Kidney tubule cell (primary cell): Measurements from ENCODE around the gene FAM107A.
A peak's percentile ranks its signal among the peaks of the same experiment; 100 is the strongest.

ENCODE experiments used
- DNase-seq: peaks from one replicate; pipeline ENCODE4 v3.0.0-alpha.2; 2018; ENCODE audit warnings: low spot score

The FAM107A gene, protein sequence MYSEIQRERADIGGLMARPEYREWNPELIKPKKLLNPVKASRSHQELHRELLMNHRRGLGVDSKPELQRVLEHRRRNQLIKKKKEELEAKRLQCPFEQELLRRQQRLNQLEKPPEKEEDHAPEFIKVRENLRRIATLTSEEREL

DNA sequence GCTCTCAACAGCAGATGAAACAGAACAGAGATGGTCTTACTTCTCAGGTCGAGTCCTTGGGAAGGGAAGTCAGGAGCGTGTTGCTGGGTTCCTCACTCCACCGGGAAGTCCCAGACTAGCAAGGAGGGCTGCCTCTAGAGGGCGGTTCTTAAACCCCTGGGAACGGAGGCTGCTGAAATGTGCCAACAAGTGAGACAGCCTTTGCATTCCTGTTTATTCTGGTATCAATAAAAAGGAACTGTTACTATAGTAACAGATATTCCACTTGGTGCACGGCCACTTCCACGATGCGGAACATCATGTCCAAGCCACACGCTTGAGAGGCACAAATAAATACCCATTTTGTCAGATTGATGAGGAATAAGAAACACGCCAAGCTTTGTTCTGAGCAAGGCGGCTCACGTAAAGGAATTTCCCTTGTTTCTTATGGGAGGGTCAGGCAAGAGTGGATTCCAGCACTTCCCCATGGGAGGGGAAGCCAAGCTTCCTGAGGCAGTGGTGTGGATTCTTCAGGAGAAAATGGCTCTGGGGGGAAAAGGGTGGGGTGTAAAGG lies at the start of gene FAM107A:
FAM107A (minus strand) TSS at position 123 of the 553 bp plus-strand sequence. CDS start 7,531 bp downstream, outside the sequence.
- peak; percentile 64 for DNase-seq

DNA sequence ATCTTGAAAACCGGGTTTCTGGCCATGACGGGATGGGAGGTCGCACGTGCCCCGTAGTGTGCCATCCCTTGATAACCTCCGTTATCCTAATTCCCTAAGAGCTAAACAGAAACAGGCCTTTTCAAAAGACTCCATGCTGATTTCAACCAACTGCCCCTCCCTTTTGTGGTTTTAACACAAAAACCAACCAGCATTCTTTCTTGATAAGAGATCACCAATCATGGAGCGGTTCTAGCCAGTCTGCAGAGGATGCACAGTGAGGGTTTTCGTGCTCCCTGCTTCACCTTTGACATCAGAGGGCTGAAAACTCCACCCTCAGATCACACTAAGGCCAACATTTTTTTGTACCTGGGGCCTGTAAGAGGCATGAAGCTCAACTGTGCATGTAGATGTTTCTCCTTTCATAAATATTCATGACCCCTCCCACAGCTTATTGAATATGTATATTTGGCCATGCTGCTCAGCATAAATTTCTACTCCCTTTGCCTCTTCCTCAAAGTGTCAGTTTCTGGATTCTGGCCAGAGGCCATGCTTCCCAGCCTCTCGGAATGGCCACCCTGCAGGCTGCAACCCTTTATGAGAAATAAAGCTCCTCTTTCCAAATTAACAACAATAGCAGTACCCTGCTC lies 48.1 kb upstream of the FAM107A start:
- DNase-seq, result no peak

DNA sequence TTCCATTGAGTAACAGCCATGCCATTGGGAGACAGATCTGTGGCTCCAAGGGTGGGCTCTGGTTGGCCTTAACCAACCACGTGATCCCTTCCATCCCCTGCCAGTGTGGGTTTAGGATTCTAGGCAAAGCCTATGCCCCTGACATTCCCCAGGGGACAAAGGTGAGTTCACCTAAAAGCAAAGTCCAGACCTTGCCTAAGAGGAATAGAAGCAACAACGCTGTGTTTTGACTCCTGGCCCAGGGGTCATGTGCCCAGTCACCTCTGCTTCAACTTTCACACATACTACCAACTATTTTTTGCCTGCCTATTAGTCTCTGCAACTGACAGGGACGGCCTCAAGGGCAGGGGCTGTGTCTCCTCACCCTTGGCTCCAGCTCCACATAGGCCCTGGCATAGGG lies 47.4 kb upstream of the FAM107A start:
- DNase-seq, result no peak

DNA sequence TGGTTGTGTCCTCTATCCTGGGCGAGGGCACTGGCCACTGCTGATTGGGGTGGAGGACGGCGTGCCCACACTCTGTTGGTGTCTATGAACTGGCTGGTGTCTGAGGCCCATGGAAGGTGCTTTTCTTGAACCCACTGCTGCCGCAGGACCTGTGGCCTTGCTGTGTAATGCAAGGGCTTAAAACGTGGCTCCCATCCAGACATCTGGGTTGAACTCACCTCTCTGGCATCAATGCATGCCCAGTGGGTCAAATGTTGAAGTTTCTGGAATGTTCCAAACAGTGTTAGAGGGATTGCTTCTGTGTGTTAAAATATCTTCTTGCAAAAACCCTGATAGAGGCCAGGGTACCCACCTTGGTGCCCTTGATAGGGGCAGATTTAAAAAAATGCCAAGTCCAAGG lies 46.8 kb upstream of the FAM107A start:
- DNase-seq, result no peak

DNA sequence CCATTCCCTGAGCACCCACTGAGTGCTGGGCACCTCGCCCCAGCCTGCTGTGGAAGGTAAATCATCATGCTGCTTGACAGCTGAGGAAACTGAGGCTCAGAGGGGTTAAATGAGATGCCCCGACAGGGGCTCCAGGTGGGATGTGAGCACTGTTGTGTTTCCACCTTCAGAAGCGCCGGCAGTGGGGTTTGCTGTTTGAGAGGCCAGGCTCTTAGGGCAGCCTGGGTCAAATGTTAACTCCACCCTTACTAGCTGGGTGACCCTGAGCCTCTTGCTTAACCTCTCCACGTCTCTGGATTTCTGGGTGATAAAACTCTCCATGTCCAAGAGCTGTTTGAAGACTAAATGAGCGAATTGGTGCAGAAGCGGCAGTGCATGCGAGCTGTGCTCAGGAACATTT lies 46.3 kb upstream of the FAM107A start:
- no peak for DNase-seq

DNA sequence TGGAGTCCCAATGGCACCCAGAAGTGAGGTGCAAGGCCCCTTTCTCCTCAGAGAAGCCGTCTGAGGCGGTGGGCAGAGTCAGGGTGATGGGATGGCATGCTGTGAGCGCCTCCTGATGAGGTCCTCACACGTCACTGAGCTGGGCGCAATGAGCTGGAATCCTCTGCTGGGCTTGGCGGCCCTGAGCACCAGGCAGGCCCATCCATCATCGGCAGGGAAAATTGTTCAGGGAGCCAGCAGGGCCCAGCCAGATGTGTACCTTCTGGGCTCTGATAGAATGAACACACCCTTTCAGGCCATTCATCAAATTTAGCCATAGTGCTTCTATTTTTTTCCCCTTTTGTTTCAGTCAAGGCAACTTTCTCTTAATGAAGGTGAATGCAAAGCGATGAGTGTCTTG lies 45.7 kb upstream of the FAM107A start:
- DNase-seq, result no peak

DNA sequence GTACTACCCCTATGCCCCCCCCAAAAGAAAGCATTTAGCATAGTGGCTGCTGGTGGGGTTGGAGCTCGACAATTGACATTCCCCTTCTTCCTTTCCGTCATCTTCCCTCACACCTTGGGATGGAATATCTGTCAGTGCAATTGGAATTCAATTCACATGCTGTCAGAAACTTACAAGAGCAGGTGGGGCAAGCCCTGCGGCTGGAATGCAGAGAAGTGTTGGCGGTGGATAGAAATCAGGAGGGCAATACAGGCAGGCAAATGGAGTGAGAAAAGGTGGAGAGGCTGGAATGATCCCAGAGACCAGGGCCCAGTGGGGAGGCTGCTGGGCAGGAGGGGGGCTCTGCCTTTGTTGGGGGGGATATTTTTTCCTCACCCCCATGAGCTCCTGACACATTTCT lies 45.2 kb upstream of the FAM107A start:
- no peak for DNase-seq

DNA sequence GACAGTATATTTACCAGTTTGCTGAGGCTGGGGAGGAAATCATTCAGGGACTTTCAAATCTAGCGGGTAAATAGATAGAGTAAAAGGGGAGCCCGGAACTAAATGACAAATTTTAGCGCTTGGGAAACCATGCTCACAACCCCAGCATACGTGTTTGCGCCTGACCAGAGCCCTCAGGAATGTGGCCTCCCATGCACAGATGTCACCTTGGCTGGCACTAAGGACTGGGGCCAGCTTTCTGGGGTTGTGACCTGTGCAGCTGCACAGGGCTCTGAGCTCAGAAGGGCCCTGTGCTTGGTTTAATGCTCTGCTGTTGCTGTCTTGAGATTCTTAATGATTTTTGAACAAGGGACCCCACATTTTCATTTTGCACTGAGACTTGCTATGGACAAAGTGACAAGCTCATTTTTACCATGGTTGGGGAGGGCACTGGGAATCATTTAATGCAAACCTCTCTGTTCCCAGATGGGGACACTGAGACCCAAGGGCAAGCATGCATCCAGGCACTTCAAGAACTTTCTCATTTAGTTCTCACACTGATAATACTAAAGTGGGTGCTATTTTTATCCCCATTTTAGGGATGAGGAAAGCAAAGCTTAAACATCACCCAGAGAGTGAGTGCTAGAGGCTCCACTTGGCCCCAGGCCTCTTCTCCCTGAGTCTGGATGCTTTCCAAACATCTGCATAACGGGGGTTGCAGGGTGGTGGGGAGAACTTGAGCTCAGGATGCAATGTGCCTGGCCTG lies 44.1 kb upstream of the FAM107A start:
- peak; percentile 54 for DNase-seq

DNA sequence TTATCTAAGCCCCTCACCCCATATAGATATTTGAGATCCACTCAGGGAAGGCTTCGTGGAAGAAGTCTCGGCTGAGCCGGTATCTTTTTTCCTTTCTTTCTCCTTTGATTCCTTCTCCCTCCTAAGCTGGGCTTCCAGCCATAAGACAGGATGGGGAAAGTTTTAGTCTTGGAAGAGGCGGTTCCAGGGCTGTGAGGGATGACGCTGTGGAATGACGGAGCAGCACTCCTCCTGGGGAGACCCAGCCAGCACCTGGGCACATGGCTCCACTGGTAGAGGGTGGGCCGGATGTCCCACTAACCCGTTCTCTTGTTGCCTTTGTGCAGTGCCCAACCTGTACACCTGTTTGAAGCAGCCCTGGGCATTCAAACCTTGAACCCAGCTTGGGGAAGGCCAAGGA lies 43.2 kb upstream of the FAM107A start:
- no peak for DNase-seq

DNA sequence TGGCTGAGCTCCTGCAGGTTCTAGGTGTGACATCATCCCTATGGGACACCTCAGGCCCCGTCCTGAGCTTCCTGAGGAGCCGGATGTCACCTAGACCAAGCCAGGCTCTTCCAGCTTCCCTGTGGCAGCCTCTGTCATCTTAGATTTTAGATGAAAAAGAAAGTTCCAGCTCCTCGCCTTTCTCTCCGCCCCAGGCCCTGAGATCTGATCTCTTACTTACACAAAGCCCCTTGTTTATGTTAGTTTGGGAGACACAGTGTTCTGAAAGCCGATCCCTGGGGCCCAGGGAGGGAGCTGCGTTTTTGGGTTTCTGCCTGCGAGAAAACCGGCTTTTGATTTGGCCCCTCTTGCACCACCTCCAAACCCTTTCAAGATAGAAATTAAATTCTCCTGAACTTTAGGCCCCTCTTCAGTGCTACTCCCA lies 40.2 kb upstream of the FAM107A start:
- DNase-seq, result no peak

DNA sequence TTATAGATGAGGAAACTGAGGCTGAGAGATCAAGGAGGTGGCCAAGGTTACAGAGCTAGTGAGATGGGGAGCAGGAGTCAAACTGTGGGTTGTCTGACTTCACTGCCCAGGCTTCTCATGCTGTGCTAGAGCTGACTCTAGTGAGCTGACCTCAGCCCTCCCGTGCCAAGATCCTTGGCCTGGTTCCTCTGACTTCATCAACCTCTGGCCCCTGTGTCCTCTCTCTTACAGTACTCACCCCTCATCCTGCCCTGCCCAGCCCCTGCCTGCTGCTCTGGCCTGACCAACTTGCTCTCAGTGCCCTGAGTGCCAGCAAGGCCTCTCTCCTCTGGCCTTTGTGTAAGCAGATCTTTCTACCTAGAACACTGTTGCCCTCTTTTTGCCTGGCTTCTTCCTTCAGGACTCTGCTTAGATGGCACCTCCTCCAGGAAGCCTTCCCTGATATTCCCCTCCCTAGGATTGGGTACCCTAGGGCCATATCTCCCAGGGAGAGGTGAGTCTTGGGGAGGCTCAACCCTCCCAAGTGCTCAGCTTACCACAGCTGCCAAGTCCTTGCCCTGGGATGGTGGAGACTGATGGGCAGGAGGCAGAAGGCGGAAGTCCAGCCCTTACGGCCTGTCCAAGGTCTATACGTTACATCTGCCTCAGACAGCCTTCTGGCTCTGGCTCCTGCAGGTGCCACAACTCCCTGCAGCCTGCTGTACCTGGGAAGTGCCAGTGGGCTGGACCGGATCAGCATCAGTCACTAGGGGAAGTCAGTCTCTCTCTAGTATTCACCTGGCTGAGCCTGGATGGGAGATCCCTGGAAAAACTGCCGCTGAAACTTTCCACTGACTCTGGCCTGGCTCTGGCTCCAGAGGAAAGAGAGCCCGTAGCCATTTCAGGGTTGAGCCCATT lies 36.3 kb upstream of the FAM107A start:
- DNase-seq, result peak; percentile 42

DNA sequence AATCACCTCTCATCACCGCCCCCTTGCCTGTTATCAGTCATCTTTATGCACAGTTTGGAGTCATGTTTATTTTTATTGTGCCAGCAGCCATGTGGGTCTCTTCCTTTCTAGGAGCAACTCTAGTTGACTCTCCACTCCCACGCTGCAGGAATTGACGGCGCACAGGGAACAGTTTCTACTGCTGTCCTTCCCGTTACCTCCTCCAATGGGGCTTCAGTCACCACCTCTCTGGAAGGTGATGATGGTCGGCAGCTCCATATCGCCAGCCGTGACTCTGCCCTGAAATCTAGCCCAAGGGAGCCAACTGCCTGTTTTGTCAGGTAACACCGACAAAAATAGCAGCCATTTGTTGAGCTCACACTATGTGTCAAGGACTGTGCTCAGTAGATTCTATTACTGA lies 35.6 kb upstream of the FAM107A start:
- DNase-seq, result no peak

DNA sequence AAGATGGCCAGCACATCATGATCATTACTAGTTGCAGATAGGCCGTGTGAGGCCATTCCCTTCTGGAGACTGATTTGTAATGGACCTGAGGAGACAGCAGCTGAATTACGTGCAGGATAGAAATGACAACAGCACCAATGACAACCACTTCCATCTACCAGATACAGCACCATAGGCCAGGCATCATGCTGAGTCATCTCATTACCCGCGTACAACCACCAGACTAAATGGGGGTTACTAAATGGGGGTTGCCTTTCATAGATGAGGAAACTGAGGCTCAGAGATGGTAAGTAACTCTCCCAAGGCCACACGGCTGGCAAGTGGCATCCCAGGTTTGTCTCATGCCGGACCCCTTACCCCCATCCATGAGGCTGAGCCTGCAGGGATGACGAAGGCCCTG lies 32.8 kb upstream of the FAM107A start:
- peak; percentile 94 for DNase-seq

DNA sequence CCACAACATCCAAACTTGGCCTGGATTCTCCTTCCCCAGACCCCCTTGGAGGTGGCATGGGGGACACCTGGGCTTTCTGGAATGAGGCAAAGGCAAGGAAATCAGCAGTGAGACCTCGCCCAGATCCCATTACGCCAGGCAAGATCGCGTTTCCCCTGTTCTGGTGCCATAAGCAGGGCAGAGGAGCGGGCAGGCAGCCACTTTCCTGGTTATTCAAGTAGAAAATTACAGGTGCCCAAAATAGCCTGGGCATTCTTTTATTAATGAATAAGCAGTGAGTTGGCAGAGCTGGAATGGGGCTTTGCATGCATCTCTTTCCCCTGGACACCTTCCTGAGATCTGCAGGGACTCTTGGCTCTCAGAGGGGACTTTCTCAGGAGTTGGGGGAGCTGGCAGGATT lies 31.5 kb upstream of the FAM107A start:
- peak; percentile 93 for DNase-seq

DNA sequence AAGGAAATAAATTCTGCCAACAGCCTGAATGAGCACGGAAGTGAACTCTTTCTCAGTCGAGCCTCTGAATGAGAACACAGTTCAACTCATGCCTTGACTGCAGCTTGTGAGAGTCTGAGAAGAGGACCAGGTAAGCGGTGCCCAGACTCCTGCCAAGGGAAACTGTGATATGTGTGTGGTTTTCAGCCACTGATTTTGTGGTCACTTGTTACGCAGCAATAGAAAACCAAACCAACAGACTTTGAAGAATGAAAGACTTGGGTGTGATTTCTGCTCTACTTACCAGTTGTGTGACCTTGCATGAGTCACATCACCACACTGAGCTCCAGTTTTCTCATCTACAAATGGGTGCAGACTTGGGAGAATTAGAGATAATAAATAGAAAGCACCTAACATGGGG lies 30.6 kb upstream of the FAM107A start:
- DNase-seq, result peak; percentile 97

DNA sequence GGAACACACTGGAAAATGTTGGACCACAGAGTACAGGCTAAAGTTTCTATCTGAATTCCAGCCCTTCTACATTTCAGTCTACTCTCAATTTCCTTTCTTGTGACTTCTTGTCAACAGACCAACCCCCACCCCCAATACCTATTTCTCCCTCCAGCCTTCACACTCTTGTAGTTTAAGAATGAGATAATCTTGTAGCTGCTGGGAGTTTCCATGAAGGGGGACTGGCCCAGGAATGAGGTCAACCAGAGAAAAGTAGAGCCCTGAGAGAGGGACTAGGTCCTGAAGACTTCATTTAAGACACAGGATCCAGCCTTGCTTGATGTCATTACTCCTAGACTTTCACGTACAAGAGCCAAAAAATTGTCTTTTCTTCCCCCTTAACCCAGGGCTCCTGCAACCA lies 29.5 kb upstream of the FAM107A start:
- DNase-seq, result peak; percentile 34

DNA sequence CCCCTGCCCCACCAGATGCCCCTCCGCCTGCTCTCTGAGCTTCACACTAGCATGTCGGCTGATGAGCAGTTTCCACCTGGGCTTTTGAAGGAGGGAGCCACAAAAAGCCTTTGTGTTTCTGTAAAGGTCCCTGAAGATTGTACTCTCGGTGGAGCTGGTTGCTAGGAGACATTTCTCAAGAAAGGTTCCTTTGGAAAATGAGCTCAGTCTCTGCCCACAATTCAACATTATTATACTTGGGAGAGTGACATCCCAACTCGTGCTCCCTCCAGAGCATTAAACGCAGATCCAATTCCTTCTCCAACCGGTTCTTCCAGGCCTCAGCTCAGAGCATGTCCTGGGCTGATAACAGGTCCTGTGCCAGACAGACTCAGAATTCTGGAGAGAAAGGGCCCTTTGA lies 26.8 kb upstream of the FAM107A start:
- DNase-seq, result no peak

DNA sequence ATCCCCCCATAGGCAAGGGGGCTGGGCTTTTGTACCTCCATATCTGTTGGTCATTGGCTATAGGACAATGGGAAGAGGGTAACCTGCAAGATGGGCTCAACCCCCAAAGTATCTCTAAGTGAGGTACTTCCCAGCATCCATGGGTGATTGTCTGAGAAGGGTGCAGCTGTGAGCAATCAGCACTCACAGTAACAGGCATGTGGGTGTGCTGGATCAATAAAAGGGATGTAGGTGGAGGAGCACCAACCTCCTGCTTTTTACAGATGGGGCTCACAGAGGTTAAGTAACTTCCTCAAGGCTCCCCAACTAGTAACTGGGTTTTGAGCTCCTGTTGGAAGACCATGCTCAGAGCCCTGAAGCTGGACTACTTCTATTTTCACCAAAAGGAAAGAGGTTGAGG lies 26.4 kb upstream of the FAM107A start:
- DNase-seq, result no peak

DNA sequence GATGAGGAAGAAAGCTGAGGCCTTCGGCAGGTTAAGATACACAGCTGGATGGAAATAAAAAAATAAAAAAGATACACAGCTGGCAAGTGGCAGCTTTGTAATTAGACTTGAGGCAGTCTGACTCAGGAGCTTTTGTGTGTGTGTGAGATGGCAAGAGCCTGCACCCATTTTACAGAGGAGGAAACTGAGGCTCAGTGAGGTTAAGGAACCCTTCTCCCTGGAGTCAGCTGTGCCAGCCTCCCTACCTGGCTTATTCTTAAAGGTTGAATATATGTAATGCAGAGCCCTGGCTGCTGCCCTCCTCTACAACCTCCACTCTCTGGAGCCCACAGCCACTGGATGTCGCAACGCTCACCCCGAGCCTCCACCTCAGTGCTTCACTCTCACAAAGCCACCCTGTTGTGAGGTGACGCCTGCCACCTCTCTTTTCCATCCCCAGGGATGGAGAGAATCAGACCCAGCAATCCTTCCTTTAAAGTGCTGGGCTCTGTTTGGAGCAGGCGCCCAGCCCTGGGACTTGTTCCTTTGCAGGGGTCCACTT lies 20.6 kb upstream of the FAM107A start:
- DNase-seq, result no peak

DNA sequence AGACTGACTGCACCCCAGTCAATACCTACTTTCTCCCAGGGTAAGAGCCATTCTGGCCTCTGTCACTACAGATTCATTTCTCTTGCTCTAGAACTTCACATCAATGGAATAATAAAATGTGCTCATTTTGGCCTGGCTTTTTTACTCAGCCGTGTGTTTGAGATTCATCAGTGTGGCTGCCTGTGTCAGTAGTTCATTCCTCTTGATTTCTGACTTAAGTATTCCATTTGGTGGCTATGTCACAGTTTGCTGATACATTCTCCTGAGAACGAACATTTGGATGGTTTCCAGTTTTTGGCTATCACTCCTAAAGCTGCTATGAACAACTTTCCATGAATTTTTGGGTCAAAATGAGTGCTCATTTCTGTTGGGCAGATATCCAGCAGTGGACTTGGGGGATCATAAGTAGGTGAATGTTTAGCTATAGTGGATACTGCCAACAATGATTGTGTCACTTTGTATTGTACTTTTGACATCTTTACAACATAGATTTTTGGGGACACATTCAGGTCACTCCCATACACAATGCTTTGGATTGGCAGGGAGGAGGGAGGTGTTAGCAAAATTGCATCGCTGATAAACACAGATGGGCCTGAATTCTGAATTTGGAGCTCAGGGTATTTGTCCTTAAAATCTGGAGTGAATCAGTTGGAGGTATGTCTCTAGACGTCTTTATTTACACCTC lies 19.8 kb upstream of the FAM107A start:
- no peak for DNase-seq

DNA sequence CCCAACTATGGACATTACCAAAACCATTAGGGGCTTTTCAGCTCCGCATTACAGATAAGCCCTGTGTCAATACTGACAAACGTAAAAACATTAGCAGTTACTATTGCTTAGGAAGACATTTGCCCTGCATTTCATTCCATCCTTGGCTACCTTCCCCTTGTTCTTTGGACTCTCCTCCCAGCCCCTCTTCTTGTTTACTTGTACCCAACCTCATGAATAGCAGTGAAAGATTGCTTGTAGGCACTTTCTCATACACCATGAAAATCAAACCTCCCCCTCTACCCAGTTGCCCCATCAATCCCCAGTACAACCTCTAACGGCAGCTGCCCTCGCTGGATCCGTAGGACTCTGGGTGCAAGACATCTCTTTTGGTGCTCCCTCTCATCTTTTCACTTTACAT lies 16.9 kb upstream of the FAM107A start:
- DNase-seq, result no peak
